COLO668 (cell line): ENCODE data around the gene KRT81.

Experiments
- DNase-seq: peaks from one replicate; lab custom pipeline; 2025; ENCODE audit not compliant: unreplicated experiment; lab: John Stamatoyannopoulos, UW

The KRT81 gene

DNA sequence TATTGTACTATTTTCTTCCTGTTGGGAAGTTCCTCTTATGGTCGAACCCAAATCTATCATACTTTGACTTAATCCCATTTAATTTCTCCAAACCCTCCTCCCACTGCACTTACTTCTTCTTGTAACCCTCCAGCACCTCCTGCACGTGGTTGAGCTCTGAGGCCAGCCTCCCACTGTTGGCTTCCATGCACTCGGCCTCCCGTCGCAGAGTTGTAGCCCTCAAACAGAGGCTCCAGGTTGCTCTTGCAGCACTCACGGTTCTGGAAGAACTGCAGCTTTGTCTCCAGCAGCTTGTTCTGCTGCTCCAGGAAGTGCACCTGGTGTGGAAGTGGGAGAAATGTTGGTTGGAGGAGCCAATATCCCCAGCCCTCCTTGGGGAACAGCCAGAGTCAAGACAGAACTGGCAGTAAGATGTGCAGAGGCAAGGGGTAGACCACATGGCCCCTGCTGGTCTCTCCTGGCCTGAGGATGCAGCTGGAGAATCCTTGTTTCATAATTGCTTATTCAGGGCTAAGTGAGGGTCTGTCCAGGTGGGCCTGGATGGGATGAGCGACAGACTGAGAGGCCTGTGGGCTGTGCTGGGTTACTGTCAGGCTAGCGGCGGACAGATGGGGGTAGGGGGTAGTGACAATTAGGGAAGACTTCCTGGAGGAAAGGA lies 35.3 kb downstream of the KRT81 start:
- DNase-seq: no peak

DNA sequence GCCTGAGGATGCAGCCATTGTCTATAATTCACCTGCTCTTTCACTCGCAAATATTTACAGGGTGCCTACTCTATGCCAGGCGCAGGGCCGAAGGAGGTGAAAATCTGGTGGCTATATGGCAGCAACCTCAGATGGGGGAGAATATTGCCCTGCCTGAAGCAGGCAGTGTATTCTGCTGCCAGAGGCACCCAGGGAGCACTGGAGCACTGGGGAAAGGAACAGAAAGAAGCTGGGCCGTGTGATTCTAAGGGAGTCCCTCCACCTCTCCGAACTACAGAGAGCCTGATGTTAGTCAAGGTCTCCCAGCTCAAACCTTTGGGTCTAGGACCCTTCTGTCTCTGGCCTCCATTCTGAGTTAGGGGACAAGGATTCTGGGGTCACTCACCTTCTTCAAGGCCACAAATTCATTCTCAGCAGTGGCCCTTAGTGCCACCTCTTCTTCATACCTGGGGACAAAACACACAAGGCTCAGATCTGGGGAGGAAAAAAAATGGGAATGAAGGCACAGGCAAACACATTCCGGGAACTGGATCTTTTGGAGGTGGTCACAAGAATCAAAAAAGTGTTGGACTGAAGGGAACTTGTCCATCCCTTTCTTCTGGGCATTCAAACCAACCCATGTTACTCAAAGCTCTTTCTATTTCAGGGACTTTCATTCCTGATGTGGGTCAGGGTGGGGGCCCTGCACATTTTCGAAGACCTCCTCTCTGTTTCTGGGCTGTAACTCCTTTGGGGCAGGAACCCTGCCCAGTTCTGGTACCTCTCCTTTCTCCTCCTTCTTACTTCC lies 36.2 kb downstream of the KRT81 start:
- DNase-seq: no peak

DNA sequence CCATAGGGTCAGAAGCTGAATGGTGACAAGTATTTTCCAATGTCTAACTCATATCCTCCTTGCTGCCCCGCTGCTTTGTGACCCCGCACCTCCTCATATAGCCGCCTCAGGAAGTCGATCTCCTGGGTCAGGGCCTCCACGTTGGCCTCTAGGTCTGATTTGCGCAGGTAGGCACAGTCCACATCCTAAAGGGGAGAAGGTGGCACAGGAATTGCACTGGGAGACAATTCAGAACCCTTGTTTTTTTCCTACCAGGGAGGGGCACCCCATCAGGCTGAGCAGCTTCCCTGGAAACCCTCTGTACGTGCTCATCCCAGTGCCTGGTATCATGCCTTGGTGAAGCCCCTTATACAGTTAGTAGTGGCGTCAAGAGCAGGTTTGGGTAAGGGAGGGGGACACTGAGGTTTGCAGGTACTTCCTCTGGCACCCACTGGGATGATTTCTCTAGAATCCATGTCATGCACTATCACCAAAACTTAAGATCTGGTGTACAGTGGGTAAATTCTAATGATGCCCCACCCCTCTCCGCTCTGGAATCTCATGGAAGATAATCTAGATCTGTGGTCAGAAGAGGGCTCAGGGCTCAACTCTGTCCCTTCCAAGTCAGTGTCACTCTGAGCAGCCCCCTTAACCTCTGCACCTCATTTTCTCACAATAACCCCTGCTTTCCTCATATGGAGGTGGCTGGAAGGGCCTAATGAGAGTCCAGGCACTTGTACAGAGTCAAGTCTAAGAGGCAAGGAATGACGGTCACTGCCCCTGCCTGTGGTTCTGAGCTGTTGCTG lies 37.0 kb downstream of the KRT81 start:
- DNase-seq: no peak

DNA sequence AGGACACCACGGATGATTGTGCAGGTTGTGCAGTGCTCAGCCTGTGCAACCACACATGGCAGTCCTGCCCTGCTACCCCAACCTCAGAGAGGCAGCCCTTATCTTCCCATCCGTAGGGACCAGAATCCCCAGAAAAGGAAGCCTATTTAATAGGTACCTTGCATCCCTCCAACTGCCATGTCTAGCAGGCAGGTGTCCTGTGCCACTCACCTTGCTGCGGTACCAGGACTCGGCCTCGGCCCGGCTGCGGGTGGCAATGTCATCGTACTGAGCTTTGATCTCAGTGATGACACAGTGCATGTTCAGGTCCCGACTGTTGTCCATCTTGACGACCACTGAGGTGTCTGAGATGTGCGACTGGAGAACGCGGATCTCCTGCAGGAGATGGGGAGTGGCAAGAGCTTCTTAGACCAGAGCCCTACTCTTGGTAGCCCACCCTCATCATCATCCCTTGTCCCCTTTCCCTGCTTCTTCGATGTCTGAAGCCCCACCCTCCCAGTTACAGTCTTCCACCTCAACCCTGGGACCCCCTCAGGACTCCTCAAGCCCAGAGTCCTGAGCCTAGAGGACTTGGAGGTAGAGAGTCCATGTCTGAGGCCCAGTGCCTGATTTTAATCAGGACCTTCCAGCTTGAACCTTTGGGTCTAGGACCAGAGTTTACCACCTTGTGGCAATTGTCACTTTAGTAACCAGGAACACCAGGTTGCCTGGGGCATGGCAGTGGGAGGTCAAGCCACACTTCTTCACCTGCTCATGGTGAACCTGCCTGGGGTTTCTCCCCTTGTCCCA lies 37.7 kb downstream of the KRT81 start:
- no peak for DNase-seq

DNA sequence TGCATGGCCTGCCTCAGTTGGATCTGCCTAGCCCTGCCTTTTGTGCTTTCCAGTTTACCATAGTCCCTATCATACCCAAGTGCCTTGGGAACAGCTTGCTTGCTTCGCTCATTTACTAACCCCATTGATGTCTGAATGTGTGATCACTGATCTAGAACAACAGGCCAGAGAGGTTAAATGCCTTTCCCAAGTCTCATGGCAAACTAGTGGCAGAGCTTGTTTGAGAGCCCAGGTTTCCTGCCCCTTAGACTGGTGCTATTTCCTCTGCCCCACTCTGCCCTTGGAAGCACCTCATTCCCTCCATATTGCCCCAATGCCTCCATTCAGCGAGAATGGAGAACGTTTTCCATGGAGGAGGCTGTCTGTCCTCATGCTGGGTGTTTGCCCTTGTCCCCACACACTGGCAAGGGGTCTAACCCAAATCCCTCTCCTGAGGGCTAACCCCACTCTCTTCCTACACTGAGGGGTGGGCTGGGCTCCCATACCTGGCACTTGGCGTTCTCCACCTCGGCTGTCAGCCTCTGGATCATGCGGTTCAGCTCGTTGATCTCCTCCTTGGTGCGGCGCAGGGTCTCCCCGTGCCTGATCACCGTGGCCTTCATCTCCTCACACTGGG lies 38.5 kb downstream of the KRT81 start:
- DNase-seq: no peak

DNA sequence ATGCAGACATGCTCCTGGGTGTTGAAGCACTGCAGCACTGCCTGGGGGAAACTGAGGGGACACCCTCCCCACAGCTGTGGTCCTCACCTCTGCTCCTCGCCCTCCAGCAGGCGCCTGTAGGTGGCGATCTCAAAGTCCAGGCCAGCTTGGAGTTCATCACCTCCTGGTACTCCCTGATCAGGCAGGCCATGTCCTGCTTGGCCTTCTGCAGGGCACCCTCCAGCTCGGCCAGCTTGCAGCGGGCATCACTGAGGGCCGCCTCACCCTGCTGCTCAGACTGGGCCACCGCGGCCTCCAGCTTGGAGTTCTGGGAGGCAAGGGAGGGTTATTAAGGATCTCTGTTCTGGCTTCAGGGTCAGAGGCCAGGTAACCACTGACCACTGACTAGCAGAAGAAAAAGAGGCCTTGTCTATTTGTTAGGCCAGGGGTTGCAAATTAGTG lies 39.1 kb downstream of the KRT81 start:
- DNase-seq: peak; percentile 6

DNA sequence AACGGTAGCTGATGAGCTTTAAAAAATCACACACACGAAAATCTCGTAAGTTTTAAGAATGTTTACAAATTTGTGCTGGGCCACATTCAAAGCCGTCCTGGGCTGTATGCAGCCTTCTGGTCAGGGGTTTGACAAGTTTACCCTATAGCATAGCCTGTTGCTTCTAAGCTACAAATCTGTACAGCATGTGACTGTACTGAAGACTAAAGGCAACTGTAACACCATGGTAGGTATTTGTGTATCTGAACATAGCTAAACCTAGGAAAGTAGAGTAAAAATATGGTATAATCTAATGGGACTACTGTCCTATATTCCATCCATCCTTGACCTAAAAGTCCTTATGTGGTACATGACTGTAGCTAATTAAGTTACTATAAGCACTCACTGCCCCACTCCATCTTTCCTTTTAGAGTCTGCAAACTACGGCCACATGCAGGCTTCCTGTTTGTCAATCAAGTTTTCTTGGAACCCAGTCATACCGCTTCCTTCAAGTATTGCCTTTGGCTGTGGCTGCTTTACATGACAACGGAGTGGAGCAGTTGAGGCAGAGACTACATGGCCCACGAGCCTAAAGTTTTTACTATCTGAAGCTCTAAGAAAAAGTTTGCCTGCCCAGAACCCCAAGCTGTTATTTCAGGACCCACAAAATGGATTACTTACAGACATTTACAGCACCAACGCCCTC lies 39.8 kb downstream of the KRT81 start:
- no peak for DNase-seq

DNA sequence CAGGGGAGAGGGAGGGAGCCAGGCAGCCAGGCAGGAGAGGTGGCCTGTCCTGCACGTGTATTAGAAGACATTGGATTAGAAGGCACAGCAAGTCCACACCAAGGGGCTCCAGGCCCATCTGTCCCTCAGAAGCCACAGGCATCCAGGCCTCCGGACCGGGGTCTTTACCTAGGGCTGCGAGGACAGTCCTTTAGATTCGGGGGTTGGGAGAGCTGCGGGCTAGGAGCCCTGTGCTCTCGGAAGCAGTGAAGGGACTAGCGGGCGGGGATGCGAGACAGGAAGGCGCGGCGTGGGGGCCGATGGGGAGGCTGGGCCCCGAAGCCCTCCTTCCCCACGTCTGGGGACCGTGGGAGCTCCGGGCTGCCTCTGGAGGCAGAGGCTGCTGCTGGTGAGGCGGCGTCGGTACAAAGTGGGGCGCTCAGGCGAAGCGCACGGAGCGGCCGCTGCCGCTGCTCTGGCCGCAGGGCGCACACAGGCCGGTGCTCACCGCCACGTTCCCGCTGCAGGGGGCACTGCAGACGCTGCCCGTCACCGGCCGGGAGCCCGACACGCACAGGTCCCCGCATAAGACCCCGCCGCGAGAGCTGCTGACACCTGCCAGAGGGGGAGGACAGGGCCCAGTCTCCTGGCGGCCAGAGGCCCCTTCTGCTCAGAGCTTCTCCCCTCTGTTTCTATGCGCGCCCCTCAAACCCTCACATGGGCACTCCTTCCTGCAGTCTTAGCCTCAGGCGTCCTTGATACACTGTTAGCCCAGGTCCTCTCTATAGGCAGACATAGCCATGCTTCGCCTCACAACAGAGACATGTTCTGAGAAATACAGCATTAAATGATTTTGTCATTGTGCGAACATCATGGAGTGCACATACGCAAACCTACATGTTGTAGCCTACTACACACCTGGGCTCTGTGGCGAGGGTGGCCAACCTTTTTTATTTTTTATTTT lies 41.0 kb downstream of the KRT81 start:
- no peak for DNase-seq

DNA sequence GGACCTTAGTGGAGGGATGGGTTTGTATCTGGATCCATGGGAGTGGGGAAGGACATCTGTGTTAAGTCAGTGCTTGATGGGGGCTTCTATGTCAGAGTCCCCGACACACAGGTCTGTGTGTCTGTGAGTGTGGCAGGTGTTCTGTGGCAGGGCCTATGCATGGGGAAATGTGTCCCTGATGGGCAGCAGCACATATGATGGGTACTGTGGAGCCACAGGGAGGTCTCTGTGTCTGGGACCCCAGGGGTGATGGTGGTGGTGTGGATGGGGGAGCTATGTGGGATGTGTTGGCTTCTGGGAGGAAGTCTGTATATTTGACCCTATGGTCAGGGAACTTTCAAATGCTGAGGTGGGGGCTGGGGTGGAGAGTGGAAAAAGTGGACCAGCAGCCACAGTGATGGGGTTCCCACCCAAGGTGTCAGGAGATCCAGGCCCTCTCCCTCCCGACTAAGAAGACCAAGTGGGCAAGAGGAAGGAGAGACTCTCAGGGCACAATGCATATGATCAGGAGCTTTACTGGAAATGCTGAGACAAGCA lies 41.8 kb downstream of the KRT81 start:
- DNase-seq: no peak

DNA sequence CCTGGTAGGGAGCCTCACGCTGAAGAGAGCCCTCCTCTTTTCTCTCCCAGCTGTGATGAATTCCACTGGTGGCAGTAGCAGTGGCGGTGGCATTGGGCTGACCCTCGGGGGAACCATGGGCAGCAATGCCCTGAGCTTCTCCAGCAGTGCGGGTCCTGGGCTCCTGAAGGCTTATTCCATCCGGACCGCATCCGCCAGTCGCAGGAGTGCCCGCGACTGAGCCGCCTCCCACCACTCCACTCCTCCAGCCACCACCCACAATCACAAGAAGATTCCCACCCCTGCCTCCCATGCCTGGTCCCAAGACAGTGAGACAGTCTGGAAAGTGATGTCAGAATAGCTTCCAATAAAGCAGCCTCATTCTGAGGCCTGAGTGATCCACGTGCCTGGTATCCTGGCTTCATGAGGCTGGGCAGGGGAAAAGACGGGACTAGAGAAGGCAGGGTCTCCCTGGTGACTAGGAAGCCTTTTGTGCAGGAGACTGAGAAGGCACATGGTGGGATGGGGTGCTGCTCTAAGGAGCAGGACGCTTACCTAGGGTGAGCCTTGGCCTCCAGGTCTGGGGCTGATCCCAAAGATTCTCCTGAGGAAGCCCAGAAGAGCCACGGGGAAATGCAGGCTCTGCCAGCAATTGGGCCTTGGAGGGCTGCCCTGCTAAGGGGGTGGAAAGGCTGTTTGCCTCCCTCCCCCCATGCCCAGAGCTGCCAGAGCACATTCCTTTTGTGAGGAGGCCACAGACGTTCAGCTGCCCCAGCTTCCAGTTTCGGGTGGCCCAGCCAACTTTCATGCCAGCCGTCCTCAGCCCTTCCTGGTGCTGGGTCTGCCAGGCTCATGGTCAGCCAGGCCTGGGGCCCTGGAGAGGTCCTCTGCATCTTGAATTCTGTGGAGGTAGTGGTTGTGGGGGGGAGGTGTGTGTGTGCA lies 42.5 kb downstream of the KRT81 start:
- no peak for DNase-seq

DNA sequence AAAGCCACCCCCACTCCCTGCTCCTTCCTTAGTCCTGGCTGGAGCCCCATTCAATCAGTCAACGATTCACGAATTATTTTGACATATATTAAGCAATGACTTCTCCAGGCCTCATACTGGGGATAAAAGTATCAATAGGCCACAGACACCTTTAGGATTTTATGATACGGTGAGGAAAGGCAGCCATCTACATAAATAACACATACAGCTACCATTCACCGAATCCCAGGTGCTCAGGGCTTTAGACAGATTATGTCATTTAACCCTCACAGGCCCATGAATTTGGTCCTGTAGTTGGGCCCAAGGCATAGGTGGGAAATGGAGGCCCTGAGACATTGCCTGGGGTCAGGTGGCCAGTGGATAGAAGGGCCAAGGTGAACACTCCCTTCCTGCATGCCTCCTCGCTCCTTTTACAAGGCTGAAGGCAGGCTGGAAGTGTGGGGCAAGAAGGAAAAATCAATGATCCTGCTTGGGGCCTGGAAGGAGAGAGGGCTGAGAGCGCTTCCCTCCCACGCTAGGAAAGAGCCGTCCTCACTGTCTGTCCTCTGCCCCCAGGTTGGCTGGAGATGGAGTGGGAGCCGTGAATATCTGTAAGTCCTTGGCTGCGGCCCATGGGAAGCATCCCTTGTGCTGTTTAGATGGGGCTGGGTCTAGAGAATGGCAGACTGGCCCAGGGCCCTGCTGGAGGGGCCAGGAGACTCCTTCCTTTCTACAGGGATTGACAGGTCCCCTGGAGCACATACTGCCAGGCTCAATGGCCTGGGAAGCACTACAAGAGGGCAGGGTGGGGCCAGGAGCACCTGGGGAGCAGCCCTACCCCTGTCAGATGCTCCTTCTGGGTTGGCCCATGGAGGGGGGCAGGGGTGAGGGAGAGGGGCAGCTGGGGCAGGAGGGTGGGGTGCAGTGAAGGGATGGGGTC lies 43.5 kb downstream of the KRT81 start:
- no peak for DNase-seq

DNA sequence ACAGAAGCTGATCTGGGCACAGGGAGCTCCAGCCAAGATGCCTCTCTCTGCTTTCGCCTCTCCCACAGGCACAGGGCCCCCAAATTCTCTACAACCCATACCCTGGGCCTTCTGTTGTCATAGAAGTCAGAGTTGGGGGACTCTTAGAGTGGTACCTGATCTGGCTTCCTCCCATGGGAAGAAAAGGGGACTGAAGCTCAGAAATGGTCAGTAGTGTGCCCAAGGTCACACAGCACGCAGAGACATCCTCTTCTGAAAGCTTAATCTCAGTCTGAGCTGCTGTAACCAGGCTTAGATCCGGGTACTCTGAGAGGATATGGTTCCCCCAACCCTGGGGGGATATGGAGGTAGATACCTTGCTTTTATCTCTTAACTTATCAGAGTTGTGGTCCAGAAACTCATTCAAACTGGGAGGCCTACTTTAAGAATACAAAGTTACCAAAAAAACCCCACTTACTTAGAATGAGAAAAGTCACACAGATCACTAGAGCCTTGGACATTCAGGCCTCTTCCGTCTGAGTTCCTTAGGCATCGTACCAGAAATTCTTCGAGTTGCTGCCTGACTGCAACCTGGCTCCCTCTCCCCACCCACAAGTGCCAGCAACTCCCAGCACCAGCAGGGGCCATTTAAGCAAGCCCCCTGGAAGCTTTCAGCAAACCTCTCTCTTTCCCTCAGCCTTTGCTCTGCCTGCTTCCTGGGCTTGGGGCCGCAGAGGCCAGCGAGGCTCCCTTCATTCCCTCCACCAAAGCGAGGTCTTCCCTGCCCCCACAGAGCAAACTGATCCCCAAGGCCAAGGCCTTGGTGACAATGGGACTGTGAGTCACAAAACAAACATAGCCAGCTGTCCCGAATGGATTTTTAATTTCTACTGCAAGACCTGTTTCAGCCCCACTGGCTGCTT lies 44.4 kb downstream of the KRT81 start:
- peak; percentile 83 for DNase-seq

DNA sequence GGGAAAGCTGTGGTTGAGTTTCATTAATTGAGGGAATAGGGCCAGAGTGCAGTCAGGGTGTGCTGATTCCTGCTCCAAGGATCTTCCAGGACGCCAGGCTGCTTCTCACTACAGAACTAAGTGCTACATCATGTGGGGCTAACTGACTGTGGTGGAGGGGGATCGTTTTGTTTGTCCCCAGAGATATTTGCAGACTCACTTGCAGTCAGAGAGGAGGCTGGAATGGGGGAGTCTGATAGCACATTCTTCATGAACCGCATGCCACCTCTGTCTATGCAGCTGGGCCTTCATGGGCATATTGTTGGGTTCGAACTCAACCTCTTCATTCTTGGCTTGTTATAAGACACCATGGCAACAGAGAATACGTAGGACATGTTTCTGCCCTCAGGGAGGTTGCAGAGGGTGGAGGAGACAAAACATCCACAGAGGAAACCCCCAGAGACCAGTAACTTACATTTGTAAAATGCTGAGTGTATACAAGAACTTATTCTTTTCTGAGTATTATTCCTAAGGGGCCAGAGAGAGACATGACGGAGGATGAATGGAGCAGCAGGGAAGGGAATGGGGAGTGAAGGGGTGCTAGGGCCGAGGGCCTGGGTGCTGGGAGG lies 45.3 kb downstream of the KRT81 start:
- no peak for DNase-seq

DNA sequence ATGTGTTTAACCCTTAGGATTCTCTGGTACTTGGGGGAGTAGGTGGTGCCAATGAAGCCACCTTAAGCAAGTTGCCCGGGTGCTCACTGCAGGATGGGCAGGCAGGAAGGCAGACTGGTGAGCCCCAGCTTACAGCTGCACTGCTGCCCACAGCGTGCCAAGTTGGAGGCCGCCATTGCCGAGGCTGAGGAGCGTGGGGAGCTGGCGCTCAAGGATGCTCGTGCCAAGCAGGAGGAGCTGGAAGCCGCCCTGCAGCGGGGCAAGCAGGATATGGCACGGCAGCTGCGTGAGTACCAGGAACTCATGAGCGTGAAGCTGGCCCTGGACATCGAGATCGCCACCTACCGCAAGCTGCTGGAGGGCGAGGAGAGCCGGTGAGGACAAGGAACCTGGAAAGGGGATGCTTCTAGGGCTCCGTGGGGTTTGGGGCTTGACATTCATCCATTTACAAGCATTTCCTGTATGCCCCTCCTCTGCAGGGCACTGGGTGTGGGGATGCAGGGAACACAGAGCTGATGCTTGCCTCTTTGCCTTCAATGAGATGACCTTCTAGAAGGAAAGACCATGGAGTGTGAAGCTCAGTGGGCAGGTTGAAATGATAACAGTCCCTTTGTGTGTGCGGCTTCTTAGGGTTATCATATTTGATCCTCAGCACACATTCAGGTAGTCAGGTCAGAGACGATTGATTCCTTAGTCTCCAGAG lies 45.9 kb downstream of the KRT81 start:
- DNase-seq: no peak

DNA sequence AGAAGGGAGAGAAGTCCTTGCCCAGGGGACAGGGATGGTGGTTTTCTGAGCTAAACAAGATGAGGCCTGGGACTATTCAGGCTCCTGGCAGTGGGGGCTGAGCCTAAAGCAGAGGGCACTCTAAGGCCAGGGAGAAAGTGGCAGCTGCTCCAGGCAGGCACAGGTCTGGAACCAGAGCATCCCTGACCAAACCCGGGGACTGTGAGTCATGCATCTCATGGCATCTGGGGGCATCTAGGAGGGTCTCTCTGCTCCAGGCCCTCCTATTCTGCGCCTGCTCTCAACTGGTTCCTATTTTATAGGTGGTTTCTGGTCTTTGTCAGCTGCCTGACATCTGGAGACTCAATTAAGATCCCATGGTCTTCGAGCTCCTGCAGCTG lies 46.7 kb downstream of the KRT81 start:
- DNase-seq: peak; percentile 31
